ENCODE results near the gene TCEA3.

The TCEA3 gene

GRCh38 chr1:23369335-23370013, 55.1 kb downstream of the TCEA3 start, which contains the start of gene ZNF436:
Gene ZNF436 (minus strand): TSS chr1:23369836. CDS start chr1:23368005, 1,831 bp downstream.
- CTCF ChIA-PET = interaction anchor here (1.5 kb wide), 1 partner anchor 34 kb away, joined by 6 read pairs; no protein-coding TSS in a partner anchor
- H3K27ac ChIP-seq = peak within 1 kb of the TSS; percentile 97
- POLR2A ChIA-PET (ENCODE audit: low non-redundant PET) = no interaction called here
- no peak for DNase-seq (ENCODE audit: low spot score)
- TF ChIP-seq, protein P1, sequence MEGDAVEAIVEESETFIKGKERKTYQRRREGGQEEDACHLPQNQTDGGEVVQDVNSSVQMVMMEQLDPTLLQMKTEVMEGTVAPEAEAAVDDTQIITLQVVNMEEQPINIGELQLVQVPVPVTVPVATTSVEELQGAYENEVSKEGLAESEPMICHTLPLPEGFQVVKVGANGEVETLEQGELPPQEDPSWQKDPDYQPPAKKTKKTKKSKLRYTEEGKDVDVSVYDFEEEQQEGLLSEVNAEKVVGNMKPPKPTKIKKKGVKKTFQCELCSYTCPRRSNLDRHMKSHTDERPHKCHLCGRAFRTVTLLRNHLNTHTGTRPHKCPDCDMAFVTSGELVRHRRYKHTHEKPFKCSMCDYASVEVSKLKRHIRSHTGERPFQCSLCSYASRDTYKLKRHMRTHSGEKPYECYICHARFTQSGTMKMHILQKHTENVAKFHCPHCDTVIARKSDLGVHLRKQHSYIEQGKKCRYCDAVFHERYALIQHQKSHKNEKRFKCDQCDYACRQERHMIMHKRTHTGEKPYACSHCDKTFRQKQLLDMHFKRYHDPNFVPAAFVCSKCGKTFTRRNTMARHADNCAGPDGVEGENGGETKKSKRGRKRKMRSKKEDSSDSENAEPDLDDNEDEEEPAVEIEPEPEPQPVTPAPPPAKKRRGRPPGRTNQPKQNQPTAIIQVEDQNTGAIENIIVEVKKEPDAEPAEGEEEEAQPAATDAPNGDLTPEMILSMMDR (conservative IDR thresholded peaks at IDR 0.05; ENCODE audit: low read depth) = no peak

DNA sequence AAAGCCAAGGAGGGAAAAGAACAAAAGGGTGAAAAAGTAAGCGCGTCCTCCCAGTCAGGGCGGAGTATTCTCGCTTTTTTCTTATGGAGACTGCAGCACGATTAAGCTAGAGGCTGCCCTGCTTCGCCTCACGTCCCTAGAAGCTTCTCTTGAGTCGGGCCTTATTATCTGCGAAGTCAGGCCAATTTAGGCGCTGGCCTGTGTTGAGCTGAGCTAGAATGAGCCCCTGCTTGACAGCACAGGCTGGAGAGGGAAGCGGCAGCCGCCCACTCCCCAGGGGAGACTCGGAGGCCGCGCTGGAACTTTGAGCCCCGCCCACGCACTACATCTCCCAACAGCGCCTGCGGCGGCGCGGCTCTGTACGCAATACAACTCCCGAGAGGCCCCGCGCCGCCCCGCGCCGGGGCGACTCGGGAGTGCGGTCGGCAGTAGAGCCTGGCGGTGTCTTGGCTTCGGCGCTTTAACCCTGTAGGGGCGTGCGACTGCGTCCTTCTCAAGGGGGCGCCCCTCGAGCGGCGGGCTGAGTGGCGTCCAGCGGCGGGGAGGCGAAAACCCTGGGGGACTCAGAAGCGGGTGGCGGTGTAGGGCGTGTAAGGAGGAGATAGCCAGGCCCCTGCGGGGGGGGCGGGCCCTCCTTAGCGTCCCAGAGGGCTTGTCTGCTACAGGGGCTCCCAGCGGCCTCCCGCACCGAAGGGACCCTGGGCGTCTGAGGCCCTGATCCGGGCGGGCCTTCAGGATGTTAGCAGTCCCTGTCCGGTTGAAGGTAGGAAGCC, 55.8 kb downstream of the TCEA3 start:
- peak overlapping the region; percentile 97 for H3K27ac ChIP-seq
- TF ChIP-seq, protein P1 (conservative IDR thresholded peaks at IDR 0.05; ENCODE audit: low read depth) = no peak
- peak; percentile 80 for DNase-seq (ENCODE audit: low spot score)
- CTCF ChIA-PET = interaction anchor here (0.5 to 1.5 kb wide), 2 partner anchors 35 to 52 kb away, joined by 3 to 6 read pairs; no protein-coding TSS in a partner anchor
- POLR2A ChIA-PET (ENCODE audit: low non-redundant PET) = interaction anchor here (0.6 to 2.2 kb wide), 4 partner anchors 9 to 109 kb away, joined by 3 to 24 read pairs (median 4); partner anchors contain the start of gene HNRNPR

DNA sequence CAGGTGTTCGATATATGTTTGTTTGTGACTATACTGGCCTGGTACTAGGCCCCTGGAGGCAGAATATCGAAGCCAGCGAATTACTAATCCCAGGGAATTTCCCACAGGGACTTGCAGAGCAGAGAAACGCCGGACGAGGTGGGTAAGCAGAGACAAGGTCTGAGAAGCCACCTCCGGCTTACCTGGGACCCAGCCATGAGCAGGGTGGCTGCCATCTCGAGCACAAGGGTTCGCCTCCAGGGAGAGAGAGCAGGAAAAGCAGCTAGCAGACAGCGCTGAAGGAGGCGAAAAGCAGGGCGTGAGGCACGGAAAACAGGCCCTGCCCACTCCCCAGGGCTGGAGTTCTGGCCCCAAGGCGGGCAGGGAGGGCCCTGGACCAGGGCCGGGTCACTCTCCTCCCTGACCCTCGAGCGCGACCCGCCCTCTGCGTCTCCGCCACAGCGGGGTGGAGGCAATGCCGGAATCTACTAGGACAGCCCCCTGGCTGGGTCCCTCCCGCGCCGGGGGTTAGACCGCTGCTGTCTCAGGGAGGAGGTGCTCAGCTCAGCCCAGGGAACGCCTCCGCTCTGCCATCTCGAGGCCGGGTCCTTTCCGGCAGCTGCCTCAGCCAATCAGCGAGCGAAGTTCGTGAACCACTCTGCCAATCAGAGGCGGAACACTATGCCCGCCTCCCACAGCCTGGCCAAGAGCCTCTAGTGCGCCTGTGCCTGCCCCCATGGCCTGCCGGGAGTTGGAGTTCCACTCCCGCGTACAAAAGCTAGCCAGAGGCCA, 56.6 kb downstream of the TCEA3 start:
- peak; percentile 99 for DNase-seq (ENCODE audit: low spot score)
- TF ChIP-seq, protein P1 (conservative IDR thresholded peaks at IDR 0.05; ENCODE audit: low read depth) = no peak
- POLR2A ChIA-PET (ENCODE audit: low non-redundant PET) = interaction anchor here (0.6 to 2.2 kb wide), 4 partner anchors 10 to 108 kb away, joined by 3 to 24 read pairs (median 4); partner anchors contain the start of gene HNRNPR
- CTCF ChIA-PET = interaction anchor here (0.5 kb wide), 1 partner anchor 51 kb away, joined by 3 read pairs; no protein-coding TSS in a partner anchor
- H3K27ac ChIP-seq = peak overlapping the region; percentile 97

- DNase-seq (ENCODE audit: low spot score) = no peak
- ChIA-PET POLR2A (ENCODE audit: low non-redundant PET) (interaction anchor here (2.2 kb wide), 1 partner anchor 23 kb away, joined by 24 read pairs; the partner anchor contains the start of gene HNRNPR), CTCF (interaction anchor here (1.2 kb wide), 1 partner anchor 36 kb away, joined by 3 read pairs; no protein-coding TSS in a partner anchor)
- H3K27ac ChIP-seq = peak overlapping the region; percentile 97
- TF ChIP-seq, protein P1 (conservative IDR thresholded peaks at IDR 0.05; ENCODE audit: low read depth) = no peak
Observed at GRCh38 chr1:23367451-23367790, 57.1 kb downstream of the TCEA3 start.

DNA sequence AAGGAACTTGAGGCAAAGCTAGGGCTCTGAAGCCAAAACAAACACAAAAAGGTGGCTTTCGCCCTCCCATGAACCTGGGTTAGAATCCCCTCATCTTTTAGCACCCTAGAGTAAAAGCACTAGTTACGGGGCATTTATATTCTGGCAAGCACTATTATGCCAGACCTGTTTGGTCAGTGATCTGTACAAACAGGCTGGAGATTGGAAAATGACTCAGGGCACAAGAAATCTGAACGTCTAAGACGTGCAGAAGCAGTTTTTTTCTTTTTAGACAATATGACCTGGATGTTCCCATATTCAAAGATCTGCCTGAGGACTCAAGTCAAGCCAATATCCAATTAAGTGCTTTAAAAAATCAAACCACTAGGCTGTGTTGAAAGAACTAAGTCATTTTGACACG, 58.0 kb downstream of the TCEA3 start:
- ChIA-PET POLR2A (ENCODE audit: low non-redundant PET) (interaction anchor here (2.2 kb wide), 1 partner anchor 22 kb away, joined by 24 read pairs; the partner anchor contains the start of gene HNRNPR), CTCF (interaction anchor here (0.6 to 1.2 kb wide), 2 partner anchors 25 to 37 kb away, joined by 3 to 4 read pairs; no protein-coding TSS in a partner anchor)
- peak; percentile 54 for DNase-seq (ENCODE audit: low spot score)
- TF ChIP-seq, protein P1 (conservative IDR thresholded peaks at IDR 0.05; ENCODE audit: low read depth) = no peak
- H3K27ac ChIP-seq = no peak overlapping the region

Data from RWPE1 (cell line).